HG03575 (cell line): ENCODE results near the gene PLXNC1.

ENCODE experiments used
- ATAC-seq: cut with Tn5 transposase; IDR thresholded peaks from one replicate; pipeline ENCODE4 v1.9.1; 2021; ENCODE audit not compliant: unreplicated experiment, insufficient number of reproducible peaks, low FRiP score; ENCODE audit errors: extremely low read depth

The PLXNC1 gene

DNA sequence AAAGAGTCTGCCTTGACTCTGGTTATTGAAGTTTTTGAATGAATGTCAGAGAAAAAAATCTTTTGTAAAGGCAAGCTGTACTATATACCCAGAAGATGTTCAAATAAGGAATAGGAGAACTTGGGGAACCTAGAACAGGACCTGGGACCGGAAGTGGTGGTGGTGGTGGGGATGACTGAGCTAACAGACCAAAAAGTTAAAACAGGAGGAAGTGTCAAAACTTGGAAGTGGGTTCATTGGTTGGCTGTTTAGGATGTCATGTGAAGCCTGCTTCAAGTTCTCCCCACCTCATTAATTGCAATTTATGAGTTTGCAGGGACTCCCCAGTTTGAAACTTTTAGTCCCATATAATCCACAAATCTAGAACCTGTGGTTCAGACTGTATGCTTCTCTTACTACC is 26.2 kb downstream of the PLXNC1 start:
- no peak for ATAC-seq

DNA sequence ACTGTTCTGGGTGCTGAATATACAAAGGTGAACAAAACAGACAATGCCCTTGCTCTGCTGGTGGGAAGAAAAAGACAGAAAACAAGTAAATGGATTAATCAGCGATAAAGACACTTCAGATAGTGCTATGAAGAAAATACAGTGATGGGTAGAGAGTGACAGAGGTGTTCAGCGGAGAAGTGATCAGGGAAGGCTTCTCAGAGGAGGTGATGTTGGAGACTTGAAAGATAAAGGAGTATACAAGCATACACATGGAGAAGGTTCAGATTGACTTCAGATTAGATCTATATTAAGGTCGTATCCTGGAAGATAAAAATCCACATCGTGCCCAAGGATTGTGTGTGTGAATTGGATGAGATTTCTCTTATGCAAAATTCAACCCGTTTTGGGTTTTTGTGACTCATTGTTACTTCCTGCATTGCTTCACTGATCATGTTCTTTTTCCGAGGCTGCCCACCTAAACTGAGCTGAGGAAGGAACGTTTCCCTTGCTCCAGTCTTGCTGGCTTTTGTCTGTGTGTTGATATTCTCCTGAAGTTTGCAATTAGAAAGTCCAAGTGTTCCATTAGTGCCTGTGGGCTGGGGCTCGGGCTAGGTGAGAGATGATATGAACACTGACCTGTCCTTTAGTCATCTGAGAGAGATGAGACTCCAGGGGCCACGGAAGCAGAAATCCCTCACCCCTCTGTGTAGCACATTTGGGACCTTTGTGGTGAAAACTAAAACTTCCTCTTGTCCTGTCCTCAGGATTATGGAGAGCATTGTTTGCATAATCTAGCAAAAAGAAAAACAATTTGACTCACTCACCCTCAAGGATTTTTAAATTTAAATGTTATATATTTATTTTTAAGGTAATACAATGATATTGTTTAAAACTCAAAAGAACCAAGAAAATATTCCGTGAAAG is 27.6 kb downstream of the PLXNC1 start:
- ATAC-seq: no peak

DNA sequence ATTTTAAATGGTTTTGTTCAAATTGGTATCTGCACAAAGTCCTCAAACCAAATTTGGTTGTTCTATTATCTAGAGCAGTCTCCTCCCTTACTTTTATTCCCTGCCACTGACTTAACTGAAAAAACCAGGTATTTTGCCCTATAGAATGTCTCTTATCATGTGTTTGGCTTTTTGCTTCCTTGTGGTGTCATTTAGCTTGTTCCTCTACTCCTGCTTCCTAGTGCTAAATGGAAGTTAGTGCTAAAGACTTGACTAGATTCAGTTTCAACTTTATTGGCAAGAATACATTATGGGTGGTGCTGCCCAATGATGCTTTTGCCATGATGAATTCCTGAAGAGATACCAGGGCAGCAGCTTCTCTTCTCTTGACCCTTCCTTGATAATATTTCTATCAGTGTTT is 29.7 kb downstream of the PLXNC1 start:
- ATAC-seq: no peak

DNA sequence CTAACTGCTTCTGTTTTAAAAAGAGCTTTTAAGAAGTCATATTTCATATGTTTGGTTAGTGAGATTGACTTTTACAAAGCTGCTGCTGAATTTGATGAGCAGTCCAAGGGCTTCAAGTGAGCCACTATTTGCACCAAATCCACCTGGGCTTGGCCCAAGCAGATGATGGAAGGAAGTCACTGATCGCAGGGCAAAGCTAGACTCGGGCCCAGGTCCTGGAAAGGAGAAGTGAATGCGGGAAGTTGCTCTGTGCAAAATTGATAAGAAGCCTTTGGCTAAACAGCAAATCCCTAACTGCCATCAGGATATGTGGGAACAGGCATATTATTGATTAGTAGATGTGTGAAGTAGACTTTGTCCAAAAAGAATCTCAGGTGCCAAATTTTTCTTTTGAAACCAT is 30.5 kb downstream of the PLXNC1 start:
- no peak for ATAC-seq

DNA sequence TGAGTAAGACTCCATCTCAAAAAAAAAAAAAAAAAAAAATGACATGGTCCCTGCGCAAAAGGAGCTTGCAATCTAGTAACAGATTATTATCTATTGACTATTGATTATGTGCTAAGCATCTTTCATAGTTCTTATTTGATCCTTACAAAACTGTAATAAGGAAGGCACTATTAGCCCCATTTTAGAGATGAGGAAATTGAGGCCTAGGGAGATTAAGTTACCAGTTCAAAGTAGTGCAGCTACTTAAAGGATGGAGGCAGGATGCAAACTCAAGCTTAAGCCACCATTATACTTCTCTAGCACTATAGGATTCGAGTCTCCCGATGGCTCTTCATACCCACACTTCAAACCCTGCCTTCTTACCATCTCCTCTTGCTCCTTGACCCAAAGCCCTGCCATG is 31.3 kb downstream of the PLXNC1 start:
- no peak for ATAC-seq

DNA sequence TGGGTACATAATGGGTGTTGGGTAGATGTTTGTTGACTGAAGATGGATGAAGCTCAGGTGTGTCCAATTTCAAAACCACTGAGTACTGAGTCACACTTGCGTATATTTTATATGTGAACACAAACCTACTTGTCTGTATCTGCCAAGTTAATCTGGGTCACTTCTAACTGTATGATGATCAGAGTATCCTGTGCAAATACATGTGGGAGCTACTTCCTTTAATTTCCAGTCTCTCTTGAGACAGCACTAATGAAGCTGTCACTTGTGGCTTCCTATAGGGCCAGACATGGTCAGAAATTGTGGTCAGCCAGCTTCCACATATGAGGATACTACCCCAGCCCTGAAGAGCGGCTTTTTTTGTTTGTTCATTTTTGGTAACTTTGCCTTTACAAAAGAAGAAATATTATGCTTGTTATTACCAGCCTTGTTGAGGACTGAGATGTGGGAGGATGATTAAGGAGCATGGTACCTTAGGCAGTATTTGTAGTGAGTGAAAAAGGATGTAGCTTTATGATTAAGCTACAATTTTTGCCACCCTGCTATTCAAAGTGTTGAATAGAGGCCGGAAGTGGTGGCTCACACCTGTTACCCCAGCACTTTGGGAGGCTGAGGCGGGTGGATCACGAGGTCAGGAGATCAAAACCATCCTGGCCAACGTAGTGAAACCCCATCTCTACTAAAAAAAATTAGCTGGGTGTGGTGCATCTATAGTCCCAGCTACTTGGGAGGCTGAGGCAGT is 32.4 kb downstream of the PLXNC1 start:
- no peak for ATAC-seq

DNA sequence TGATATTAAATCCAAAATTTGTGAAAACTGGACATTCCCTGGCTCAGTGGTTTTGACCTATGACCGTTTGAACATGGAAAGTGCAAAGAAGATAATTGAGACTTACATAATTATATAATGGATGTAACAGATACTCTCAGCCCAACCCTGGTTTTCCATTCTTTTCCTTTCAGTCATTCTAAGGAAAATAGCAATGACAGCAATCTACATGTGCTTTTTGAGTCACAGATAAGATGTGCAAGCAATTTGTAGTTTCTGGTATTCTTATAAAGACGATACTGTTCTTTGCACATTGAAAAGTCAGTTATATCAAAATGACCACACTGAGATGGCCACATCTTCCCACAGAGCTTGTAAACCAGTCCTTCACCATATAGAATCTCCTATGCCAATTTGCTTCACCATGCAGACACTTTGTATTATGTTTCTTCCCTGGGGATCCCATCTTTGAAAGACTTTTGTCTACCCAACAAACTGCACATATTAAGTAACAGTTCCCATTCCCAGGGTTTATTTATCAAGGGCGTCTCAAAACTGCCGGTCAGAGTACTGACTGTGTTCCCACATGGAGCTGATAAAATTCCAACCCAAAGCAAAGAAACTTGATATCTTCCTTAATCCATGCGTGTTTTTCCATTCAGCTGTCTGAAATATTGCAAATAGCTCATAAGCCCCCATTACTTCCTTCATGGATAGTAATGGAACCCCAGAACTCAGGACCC is 34.8 kb downstream of the PLXNC1 start:
- no peak for ATAC-seq

DNA sequence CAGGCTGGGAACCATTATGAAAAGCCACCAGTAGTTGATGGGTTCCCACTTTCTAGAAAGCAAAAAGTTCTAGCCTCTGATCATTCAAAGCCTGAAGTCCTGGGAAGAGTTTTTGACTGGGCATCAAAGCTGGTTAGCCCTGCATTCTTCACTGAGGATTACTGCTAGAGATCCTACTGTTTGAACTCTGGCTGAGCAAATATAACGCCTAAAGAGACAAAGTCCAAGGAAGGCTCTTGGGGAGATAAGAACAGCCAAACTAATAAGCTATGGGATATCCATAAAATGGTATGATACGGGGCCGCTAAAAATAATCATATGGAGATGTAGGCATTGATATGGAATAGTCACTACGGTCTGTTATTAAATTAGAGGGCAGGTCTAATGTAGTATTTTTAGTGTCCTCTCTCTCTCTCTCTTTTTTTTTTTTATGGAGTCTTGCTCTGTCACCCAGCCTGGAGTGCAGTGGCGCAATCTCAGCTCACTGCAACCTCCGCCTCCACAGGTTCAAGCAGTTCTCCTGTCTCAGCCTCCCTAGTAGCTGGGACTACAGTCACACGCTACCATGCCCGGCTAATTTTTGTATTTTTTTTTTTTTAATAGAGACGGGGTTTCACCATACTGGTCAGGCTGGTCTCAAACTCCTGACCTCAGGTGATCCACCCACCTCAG is 35.5 kb downstream of the PLXNC1 start:
- no peak for ATAC-seq

DNA sequence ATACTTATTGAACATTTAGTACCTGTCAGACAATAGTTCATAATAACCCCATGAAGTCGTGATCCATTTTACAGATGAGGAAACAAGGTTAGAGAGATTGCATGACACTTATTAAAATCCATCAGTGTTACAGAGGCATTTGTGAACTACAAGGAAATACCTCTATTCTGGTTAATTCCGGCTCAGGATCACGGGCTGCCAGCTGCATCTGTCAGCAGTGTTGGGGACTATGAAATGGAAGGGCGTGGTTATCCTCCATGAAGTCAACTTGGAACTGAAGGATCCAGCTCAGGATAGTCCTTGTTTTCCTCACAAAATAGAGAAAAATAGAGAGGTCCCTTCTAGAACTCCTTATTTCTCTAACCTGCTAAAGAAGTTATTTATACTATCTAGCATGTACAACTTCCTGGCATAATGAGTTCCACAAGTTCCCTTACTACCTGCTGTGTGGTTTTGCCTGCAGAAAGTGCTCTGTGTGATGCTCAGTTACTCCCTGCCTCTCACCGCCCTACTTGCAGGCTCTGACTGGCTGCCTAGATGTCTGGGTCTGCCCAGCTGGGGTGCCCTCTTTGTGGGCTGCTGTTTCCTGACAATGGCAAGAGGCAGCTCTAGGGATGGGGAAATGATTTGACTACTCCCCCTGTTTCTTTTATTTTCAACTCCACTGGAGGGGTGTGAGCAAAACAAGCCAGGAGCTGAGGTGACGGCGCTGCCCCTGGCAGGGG is 36.8 kb downstream of the PLXNC1 start:
- no peak for ATAC-seq

DNA sequence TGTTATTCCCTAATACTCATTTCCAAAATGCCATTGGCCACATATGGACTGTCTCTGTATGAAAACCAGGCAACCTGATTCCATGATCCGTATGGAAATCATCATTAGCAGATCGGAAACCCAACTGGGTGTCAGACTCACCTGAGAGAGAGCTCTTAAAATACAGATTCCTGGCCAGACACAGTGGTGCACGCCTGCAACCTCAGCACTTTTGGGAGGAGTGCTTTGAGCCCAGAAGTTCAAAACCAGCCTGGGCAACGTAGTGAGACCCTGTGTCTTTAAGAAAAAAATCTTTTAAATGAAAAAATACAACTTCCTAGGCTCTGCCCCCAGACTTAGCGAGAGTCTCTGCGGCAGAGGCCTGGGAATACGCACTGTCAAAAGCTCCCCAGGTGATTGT is 37.4 kb downstream of the PLXNC1 start:
- no peak for ATAC-seq

DNA sequence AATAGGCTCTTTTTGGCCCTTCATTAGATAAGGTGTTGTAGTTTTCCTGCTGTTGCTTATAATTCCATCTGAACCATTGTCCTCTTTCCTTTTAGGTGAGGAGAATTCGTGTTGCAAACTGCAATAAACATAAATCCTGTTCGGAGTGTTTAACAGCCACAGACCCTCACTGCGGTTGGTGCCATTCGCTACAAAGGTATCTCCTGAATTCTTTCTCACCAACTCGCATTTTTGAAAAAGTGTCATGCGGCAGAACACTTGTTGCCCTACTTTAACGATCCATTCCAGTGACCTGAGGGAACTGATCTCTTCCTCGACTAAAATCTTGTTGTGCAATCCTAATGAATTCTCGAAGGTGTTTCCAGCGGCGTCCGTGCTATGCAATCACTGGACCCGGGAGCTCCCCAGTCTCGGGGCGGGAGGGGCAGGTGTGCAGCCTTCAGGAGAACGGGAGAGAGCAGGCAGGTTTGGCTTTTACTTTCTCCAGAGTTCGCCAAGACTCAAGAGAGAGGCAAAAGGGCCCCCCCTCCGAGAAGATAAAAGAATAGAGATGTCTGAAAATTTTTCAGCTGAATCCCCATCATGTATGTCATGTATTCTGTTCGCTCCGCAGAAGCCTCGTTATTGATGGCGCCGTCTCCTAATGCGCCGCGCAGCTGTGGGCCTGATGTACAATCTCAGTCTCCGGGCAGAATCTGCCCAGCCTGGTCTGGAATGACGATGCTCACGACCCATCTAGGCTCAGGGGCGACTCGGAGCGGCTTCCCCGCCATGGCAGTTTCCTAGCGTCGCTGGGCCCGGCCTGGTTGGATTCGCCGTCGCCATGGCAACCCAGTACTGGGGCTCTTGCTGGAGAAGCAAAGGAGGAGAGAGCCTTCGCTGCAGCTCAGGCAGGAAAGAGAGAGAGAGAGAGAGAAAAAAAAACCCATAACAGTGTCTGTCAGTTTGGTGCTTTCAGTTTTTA is 38.2 kb downstream of the PLXNC1 start:
- no peak for ATAC-seq

DNA sequence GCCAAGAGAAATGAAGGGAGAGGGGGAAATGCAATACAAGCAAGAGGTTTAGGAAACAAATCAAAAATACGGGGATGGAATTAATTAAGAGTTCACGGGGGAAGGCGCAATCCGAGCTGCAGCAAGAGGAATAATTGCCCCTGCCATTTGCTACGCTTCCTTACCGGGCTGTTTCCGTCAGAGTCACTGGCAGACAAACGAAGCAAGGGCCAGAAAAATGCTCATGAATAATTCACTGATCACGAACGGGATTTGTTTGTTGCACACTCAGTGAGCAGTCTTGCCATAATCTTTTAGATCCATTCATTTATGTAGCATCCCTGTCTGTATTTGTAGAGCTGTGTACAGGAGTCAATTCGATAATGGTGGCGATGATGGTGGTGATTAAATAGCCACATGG is 39.0 kb downstream of the PLXNC1 start:
- no peak for ATAC-seq

DNA sequence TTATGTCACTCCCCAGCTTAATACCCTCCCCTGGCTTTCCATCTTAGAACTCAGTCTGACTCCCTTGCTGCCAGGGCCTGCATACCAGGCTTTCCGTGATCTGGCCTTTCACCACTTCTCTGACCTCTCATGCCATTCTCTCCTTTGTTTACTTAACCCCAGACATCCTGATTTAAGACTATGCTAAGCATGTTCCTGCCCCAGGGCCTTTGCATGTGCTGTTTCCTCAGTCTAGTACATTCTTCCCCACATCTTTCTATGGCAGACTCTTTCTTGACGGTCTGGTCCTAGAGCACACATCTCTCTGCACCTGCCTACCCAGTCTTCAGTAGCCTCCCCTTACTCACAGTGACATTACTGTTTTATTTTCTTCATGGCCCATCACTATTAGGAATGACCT is 42.2 kb downstream of the PLXNC1 start:
- ATAC-seq: no peak

DNA sequence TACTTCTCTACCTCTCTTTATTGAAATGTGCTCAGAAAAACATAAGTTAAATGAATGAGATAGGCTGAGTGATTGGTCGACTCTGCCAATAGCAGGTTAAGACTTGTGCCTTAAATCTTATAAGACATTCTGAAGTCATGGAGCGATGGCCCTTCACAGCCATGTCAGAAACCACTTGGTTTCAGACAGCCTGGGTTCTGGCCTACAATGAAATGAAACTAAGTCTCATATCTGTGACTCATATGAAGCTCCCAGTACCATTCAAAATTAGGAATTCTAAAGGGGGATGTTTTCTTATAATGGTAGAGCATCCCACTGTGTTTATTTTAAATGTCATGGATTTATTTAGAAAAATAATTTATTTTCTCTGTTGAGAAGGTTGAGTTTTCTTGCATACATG is 42.6 kb downstream of the PLXNC1 start:
- ATAC-seq: no peak

DNA sequence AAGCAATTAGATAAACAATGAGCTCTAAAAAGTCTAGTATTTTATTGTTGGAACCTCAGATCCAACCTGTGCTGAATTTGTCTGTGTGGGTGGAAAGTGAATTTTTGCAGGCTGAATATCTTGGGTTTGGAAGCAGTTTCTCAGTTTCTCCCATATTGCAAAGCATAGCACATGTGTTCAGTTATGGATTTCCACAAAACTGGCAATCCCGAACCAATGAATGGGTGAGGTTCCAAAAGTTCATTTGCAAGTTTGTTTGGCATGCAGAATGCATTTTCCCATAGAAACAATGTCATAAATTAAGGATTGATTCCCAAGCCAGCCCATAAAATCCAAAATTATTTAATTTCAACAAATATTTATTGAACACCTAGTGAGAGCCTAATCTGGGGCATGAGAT is 43.4 kb downstream of the PLXNC1 start:
- ATAC-seq: no peak

DNA sequence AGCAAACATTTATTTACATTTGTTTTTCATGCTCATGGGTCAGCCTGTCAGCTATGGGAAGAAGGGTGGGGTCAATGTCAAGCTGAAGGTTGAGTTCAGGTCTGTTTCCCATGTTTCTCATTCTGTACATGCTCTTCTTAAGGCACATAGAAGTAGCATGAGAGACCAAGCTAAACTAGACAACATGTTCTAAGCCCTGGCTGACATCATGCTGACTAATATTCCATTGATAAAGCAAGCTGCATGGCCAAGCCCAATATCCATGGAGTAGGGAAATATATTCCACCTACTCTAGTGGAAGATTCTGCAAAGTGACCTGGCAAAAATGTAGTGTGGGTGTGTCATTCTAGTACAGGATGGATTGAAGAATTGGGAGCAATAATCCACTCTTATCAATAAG is 44.1 kb downstream of the PLXNC1 start:
- no peak for ATAC-seq

DNA sequence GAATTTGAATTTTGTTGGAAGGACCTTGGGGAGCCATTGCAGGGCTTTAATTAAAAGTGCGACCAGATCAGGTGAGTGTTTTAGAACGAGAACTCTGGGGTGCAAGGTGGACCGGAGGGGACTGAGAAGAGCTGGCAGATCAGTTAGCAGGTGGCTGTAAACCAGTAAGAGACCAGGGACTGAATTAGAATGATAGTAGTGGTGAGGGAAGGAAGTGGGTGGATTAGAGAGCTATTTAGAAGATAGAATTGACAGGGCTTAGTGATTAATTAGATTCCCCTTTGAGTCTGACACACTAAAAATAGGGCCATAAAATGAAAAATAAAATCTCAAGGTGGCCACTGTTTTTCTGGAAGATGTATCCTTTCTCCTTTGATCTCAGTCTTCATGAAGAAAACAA is 44.8 kb downstream of the PLXNC1 start:
- no peak for ATAC-seq

DNA sequence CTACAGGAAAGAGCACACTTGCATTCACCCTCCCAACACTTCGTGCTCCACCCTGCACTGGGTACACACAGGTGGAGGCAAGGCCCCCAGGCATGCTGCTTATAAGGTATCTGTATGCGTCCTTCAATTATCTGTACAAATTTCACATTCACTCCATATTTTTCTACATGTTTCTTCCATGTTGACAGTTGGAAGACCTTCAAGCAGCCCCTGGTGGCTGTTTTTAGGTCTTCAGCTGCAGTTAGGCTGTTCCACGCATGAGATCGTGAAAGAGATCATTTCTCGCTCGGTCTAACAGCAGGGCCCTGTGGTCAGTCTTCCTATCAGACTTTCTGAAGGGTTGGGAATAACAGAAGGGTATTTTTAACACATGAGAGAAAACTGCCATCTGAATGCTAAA is 47.1 kb downstream of the PLXNC1 start:
- ATAC-seq: no peak
